Smooth muscle cell (in vitro differentiated cells): ENCODE results near the gene MRPS7. TPM values are rescaled to one million over a fixed set of nuclear protein-coding genes. Genes with fewer than 3 reads are reported as not detected.

ENCODE experiments used
- DNase-seq: peaks from one replicate; lab custom pipeline; 2025; ENCODE audit not compliant: unreplicated experiment; lab: John Stamatoyannopoulos, UW
- H2AFZ ChIP-seq: fragments of 200-600 bp; sonication (generic); 2 replicates; pipeline ENCODE4 v1.6.0; 2016; ENCODE audit warnings: antibody characterized with exemption, low read depth, mild to moderate bottlenecking
- H3F3A ChIP-seq: fragments of 200-600 bp; sonication (generic); 2 replicates; pipeline ENCODE4 v1.6.0; 2017; ENCODE audit warnings: antibody characterized with exemption, low read depth
- H3K27ac ChIP-seq: fragments of 200-600 bp; sonication (generic); 2 replicates; pipeline ENCODE4 v1.5.1; 2016; ENCODE audit warnings: low read depth, mild to moderate bottlenecking
- H3K27me3 ChIP-seq: fragments of 200-600 bp; sonication (generic); 2 replicates; pipeline ENCODE4 v1.6.1; 2016; ENCODE audit warnings: low read depth, mild to moderate bottlenecking
- H3K36me3 ChIP-seq: fragments of 200-600 bp; sonication (generic); 2 replicates; pipeline ENCODE4 v1.5.1; 2016; ENCODE audit warnings: low read depth
- H3K4me1 ChIP-seq: fragments of 200-600 bp; sonication (generic); 2 replicates; pipeline ENCODE4 v1.5.1; 2016; ENCODE audit warnings: low read depth
- H3K4me2 ChIP-seq: fragments of 200-600 bp; sonication (generic); 2 replicates; pipeline ENCODE4 v1.6.0; 2016; ENCODE audit warnings: mild to moderate bottlenecking
- H3K4me3 ChIP-seq: fragments of 200-600 bp; sonication (generic); 2 replicates; pipeline ENCODE4 v1.5.1; 2016; ENCODE audit warnings: mild to moderate bottlenecking
- H3K79me2 ChIP-seq: fragments of 200-600 bp; sonication (generic); 2 replicates; pipeline ENCODE4 v1.6.0; 2016; ENCODE audit warnings: low read depth, mild to moderate bottlenecking
- H3K9ac ChIP-seq: fragments of 200-600 bp; sonication (generic); 2 replicates; pipeline ENCODE4 v1.6.0; 2016; ENCODE audit warnings: low read depth
- H3K9me3 ChIP-seq: fragments of 200-600 bp; sonication (generic); replicated peaks from 2 replicates; pipeline ENCODE4 v1.5.1; 2016; ENCODE audit warnings: low read depth
- H4K20me1 ChIP-seq: fragments of 200-600 bp; sonication (generic); 2 replicates; pipeline ENCODE4 v1.6.0; 2016; ENCODE audit warnings: low read depth
- WGBS: methylation state at CpG from one replicate; pipeline ENCODE4 v1.1.7; 2016; ENCODE audit warnings: low lambda C conversion rate; 5-methylcytosine and 5-hydroxymethylcytosine counted together
- polyA plus RNA-seq: library from polyadenylated mRNA; unstranded; fragments of >200 nt; fragmentation: Nextera tagmentation; extraction: Ambion mirVana; gene quantifications from 2 replicates; pipeline ENCODE4 v1.2.1, GENCODE V29; 2016
- total RNA-seq: library from RNA; depleted of rRNA; stranded (reverse); fragments of >200 nt; gene quantifications from 2 replicates; pipeline ENCODE4 v1.2.3, GENCODE V29; 2014
- TF ChIP-seq, protein P1 (sequence below): fragments of 200-600 bp; sonication (generic); IDR thresholded peaks from 2 replicates; pipeline ENCODE4 v1.5.1; 2017; ENCODE audit warnings: borderline replicate concordance, mild to moderate bottlenecking, antibody characterized with exemption; ENCODE audit not compliant: insufficient read depth, poor library complexity, severe bottlenecking

MRPS7 gene
- total and polyA plus RNA-seq, 2 experiments from 2014 or later, result 35.1 to 97.2 TPM

DNA sequence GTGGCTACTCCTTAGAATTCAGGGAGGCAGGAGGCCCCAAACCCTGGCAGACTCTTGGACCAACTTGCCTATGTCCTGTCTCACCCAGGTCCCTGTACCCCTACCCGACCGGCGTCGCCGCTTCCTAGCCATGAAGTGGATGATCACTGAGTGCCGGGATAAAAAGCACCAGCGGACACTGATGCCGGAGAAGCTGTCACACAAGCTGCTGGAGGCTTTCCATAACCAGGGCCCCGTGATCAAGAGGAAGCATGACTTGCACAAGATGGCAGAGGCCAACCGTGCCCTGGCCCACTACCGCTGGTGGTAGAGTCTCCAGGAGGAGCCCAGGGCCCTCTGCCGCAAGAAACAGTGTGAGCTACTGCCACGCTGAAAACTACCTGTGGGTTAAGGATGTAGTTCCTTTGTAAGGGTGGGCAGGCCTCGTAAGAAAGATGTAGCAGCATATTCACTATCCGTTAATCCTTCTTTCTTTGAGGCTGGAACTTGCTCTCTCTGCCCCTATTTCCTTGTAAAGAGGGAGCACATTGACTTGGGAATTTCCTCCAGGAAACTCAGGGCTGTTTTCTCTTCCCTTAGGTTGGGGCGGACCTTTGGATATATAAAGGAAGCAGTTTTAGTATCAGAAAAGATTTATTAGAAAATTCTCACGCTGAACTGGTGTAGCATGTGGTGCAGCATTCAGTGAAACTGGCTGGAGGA lies 4.1 kb downstream of the MRPS7 start:
- H2AFZ ChIP-seq, result no peak overlapping the region
- DNase-seq, result no peak
- TF ChIP-seq, protein P1, sequence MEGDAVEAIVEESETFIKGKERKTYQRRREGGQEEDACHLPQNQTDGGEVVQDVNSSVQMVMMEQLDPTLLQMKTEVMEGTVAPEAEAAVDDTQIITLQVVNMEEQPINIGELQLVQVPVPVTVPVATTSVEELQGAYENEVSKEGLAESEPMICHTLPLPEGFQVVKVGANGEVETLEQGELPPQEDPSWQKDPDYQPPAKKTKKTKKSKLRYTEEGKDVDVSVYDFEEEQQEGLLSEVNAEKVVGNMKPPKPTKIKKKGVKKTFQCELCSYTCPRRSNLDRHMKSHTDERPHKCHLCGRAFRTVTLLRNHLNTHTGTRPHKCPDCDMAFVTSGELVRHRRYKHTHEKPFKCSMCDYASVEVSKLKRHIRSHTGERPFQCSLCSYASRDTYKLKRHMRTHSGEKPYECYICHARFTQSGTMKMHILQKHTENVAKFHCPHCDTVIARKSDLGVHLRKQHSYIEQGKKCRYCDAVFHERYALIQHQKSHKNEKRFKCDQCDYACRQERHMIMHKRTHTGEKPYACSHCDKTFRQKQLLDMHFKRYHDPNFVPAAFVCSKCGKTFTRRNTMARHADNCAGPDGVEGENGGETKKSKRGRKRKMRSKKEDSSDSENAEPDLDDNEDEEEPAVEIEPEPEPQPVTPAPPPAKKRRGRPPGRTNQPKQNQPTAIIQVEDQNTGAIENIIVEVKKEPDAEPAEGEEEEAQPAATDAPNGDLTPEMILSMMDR, result no peak
- H3K79me2 ChIP-seq, result peaks cover 15% of the 10 kb centered on the region
- no peak overlapping the region for H3K27ac ChIP-seq
- H3K27me3 ChIP-seq, result no peaks in the 10 kb centered on the region
- 97% methylated on average over 17 of the region's 17 CpGs for WGBS
- peaks cover 11% of the 10 kb centered on the region for H3F3A ChIP-seq
- H3K9ac ChIP-seq, result no peak overlapping the region
- peaks cover 10% of the 10 kb centered on the region for H3K4me1 ChIP-seq
- H3K4me3 ChIP-seq, result no peak overlapping the region
- H4K20me1 ChIP-seq, result no peaks in the 10 kb centered on the region
- no peak overlapping the region for H3K4me2 ChIP-seq
- no peaks in the 10 kb centered on the region for H3K9me3 ChIP-seq
- H3K36me3 ChIP-seq, result no peaks in the 10 kb centered on the region

DNA sequence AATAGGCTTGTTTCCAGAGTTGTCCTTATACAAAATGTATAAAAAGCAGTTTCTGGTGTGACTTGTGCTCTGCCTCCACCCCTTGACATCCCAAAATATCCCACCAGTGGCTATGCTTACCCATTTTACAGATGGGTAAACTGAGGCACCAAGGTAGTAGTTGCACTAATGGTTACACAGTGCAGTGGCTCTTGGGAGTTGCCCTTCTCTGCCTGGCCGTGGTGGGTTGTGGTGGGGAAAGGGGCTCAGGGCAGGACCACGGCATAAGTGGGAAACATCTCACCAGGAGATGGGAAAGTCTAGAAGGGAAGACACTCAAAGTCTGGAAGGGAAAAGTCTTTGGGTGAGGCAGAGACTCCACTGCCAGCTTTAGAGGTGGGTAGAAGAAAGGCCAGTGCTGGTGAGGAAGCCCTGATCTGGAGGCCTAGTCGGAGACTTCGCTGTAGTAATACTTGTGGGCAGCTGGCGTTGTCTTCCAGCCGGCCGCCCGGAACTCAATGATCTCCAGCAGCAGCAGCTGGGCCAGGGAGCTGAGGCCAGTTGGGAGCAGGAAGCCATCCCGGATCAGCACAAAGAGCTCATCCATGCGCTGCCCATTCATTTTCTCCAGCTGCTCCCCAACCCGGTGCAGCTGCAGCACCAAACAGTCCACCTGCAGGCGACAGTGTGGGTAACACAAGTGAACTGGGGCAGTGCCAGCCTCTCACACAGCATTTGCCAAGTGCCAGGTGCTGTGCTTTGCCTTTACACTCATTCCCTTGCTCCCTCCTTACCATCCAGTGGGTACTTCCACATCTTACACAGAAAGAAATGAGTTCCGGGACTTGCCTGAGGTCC lies 4.9 kb downstream of the MRPS7 start:
- no peak overlapping the region for H3K9ac ChIP-seq

DNA sequence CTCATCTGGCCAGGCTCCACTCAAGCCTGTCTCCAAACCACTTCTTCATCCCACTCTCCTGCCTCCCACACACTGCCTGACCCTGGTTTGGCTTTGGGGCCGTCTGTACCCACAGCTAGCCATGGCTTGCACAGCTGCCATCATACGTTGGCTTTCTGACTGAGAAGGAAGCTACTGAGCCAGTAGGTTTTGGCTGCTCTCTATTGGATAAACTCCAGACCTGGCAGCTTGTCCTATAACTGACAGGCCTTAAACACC lies 5.4 kb downstream of the MRPS7 start:
- WGBS, result 87% methylated on average over 2 of the region's 2 CpGs
- H3K27me3 ChIP-seq, result no peaks in the 10 kb centered on the region
- no peak overlapping the region for H3K4me3 ChIP-seq
- no peaks in the 10 kb centered on the region for H4K20me1 ChIP-seq
- no peak for DNase-seq
- H3K4me2 ChIP-seq, result no peak overlapping the region
- no peak overlapping the region for H3K27ac ChIP-seq
- H2AFZ ChIP-seq, result no peak overlapping the region
- H3F3A ChIP-seq, result peaks cover 11% of the 10 kb centered on the region
- no peaks in the 10 kb centered on the region for H3K9me3 ChIP-seq
- no peaks in the 10 kb centered on the region for H3K36me3 ChIP-seq
- no peak overlapping the region for H3K9ac ChIP-seq
- H3K79me2 ChIP-seq, result peaks cover 10% of the 10 kb centered on the region
- H3K4me1 ChIP-seq, result peaks cover 12% of the 10 kb centered on the region
- TF ChIP-seq, protein P1, result no peak

More for the DNA sequence above, 4.9 kb downstream of the MRPS7 start:
- Histone ChIP-seq H3K79me2 (peaks cover 11% of the 10 kb centered on the region), H2AFZ (no peak overlapping the region), H3K27me3 (no peaks in the 10 kb centered on the region), H3K4me2 (no peak overlapping the region), H3K4me1 (peaks cover 9% of the 10 kb centered on the region), H3K4me3 (no peak overlapping the region), H3K36me3 (no peaks in the 10 kb centered on the region), H3K27ac (no peak overlapping the region), H3F3A (peaks cover 11% of the 10 kb centered on the region), H3K9me3 (no peaks in the 10 kb centered on the region), H4K20me1 (no peaks in the 10 kb centered on the region)
- DNase-seq, result no peak
- TF ChIP-seq, protein P1, result no peak
- 96% methylated on average over 13 of the region's 13 CpGs for WGBS
